HEK293T (cell line): ENCODE results near the gene PPP2R5C.

Experiments
- ARNT ChIP-seq: fragments of 450-650 bp; IDR thresholded peaks from 2 replicates; pipeline ENCODE4 v1.6.1; 2017; ENCODE audit warnings: mild to moderate bottlenecking
- CTBP1 ChIP-seq: fragments of 450-650 bp; IDR thresholded peaks from 2 replicates; pipeline ENCODE4 v1.6.1; 2016; ENCODE audit warnings: borderline replicate concordance
- FOXK2 ChIP-seq: fragments of 450-650 bp; IDR thresholded peaks from 2 replicates; pipeline ENCODE4 v1.6.1; 2016; ENCODE audit warnings: mild to moderate bottlenecking
- HDGF ChIP-seq: fragments of 450-650 bp; IDR thresholded peaks from 2 replicates; pipeline ENCODE4 v1.6.1; 2017; ENCODE audit warnings: antibody characterized with exemption, borderline replicate concordance
- PKNOX1 ChIP-seq: fragments of 450-650 bp; IDR thresholded peaks from 2 replicates; pipeline ENCODE4 v1.6.1; 2016
- SP1 ChIP-seq: fragments of 450-650 bp; IDR thresholded peaks from 2 replicates; pipeline ENCODE4 v1.6.1; 2017

DNA sequence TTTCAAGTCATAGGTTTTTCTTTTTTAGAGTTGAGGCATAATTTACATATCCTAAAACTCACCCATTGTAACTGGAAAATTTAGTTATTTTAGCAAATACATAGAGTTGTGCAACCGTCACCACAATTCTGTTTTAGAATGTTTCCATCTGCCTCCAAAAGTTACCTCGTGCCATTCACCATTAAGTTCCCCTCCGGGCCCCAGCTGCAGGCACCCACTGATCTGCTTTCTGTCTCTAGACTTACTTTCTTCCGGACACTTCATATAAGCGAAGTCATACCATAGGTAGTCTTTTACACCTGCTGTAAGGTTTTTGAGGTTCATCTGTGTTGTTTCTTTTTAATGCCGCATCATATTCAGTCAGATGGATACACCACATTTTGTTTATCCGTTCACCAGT, 28.7 kb downstream of the PPP2R5C start:
- TF ChIP-seq ARNT (no peak), SP1 (no peak), FOXK2 (no peak), PKNOX1 (no peak), HDGF (no peak), CTBP1 (no peak)
